ENCODE data around the gene PNMA8C.

GRCh38 chr19:46410205-46411087 lies 18.3 kb downstream of the PNMA8C start:
- TF ChIP-seq CTCF (IDR thresholded peaks at IDR 0.05; ENCODE audit: extremely low read depth in 1 of 2, insufficient read depth in 1 of 2, low read depth in 1 of 2, low read length in 2 of 2), result no peak
- TF ChIP-seq JUN (IDR thresholded peaks at IDR 0.05; ENCODE audit: borderline replicate concordance, insufficient read depth, insufficient read length, low read depth), result no peak
- TF ChIP-seq EZH2 (IDR thresholded peaks at IDR 0.05; ENCODE audit: borderline replicate concordance, low read depth, low read length, severe bottlenecking), result no peak
